GM12878 (cell line): ENCODE results near the gene SLC35G1. TPM values are rescaled to one million over a fixed set of nuclear protein-coding genes. Genes with fewer than 3 reads are reported as not detected.

Source experiments
- ATAC-seq: fragments of 200-7000 bp; cut with Tn5 transposase; 3 replicates; pipeline ENCODE4 v1.9.1; 2020; ENCODE audit warnings: mild to moderate bottlenecking, moderate library complexity
- BruUV-seq: library from RNA; stranded (reverse); fragments of 400-500 nt; replicated peaks from 2 replicates; lab custom pipeline; 2021; lab: Mats Ljungman, UMichigan
- CTCF ChIA-PET: fragments of 300-600 bp; sonication (Branson Sonifier 250); formaldehyde crosslinking; extraction: SDS; loops from one replicate; lab custom pipeline; 2021; ENCODE audit warnings: inconsistent platforms; lab: Yijun Ruan, JAX
- POLR2A ChIA-PET: fragments of 350-600 bp; formaldehyde crosslinking; extraction: SDS; loops from one replicate; lab custom pipeline; 2021; ENCODE audit warnings: inconsistent platforms; lab: Charles Lee
- RAD21 ChIA-PET: fragments of 300-600 bp; sonication (Branson Sonifier 250); formaldehyde crosslinking; loops from one replicate; lab custom pipeline; 2023; ENCODE audit warnings: antibody characterized with exemption; ENCODE audit not compliant: unreplicated experiment; lab: Charles Lee
- SMC1A ChIA-PET: fragments of 300-600 bp; sonication (Branson Sonifier 250); formaldehyde crosslinking; loops from one replicate; lab custom pipeline; 2023; ENCODE audit not compliant: unreplicated experiment, uncharacterized antibody; lab: Charles Lee
- DNase-seq: peaks from one replicate; pipeline ENCODE4 v3.0.0-alpha.2; 2011; ENCODE audit warnings: low read depth, low spot score
- FAIRE-seq: peaks from 3 replicates; lab custom pipeline; 2011; peaks lifted over from hg19 to GRCh38; lab: Jason Lieb, UNC
- H2AFZ ChIP-seq: 2 replicates; pipeline ENCODE4 v1.6.0; 2011; ENCODE audit warnings: low read depth, low read length, control low read depth; ENCODE audit not compliant: control insufficient read depth
- H3K27ac ChIP-seq: 2 replicates; pipeline ENCODE4 v1.5.1; 2011; ENCODE audit warnings: control low read depth; ENCODE audit not compliant: control insufficient read depth, insufficient read depth
- H3K27me3 ChIP-seq, 2 experiments: replicated peaks in 1 of 2; 2 replicates each; pipeline versions ENCODE4 v1.6.0 to v1.6.1; 2011; ENCODE audit warnings: low read length in 1 of 2; ENCODE audit not compliant: control insufficient read depth in 2 of 2, insufficient read depth in 2 of 2
- H3K36me3 ChIP-seq, 2 experiments: 2 replicates each; pipeline ENCODE4 v1.5.1; 2011; ENCODE audit warnings: low read length in 1 of 2; ENCODE audit not compliant: control insufficient read depth in 2 of 2, insufficient read depth in 2 of 2
- H3K4me1 ChIP-seq: 2 replicates; pipeline ENCODE4 v1.6.1; 2011; ENCODE audit warnings: mild to moderate bottlenecking, low read length, moderate library complexity, mixed read lengths; ENCODE audit not compliant: control insufficient read depth, insufficient read depth
- H3K4me2 ChIP-seq: 2 replicates; pipeline ENCODE4 v1.6.0; 2011; ENCODE audit warnings: control low read depth; ENCODE audit not compliant: control insufficient read depth, insufficient read depth
- H3K4me3 ChIP-seq: fragments of 200-600 bp; sonication (generic); 2 replicates; pipeline ENCODE4 v1.5.1; 2016
- H3K79me2 ChIP-seq: 2 replicates; pipeline ENCODE4 v1.6.0; 2011; ENCODE audit warnings: low read length; ENCODE audit not compliant: control insufficient read depth, insufficient read depth
- H3K9ac ChIP-seq: 2 replicates; pipeline ENCODE4 v1.8.0; 2011; ENCODE audit warnings: low read length, control low read depth, mixed read lengths; ENCODE audit not compliant: control insufficient read depth, insufficient read depth
- H3K9me3 ChIP-seq: replicated peaks from 3 replicates; pipeline ENCODE4 v1.5.1; 2011; ENCODE audit warnings: mild to moderate bottlenecking, low read length; ENCODE audit not compliant: control insufficient read depth, insufficient read depth
- H4K20me1 ChIP-seq: 2 replicates; pipeline ENCODE4 v1.6.0; 2011; ENCODE audit not compliant: control insufficient read depth, insufficient read depth
- CEBPB ChIP-seq, 2 experiments: fragments of 150-350 bp in 1 of 2; IDR thresholded peaks; 2 replicates each; pipeline ENCODE4 v1.6.1; 2012 to 2014; ENCODE audit warnings: low read depth in 2 of 2, low read length in 2 of 2, borderline replicate concordance in 1 of 2, inconsistent platforms in 1 of 2
- RELA ChIP-seq: fragments of 450-650 bp; IDR thresholded peaks from 2 replicates; pipeline ENCODE4 v1.8.0; 2014; ENCODE audit warnings: borderline replicate concordance; ENCODE audit not compliant: partially characterized antibody
- TBL1XR1 ChIP-seq: IDR thresholded peaks from 2 replicates; pipeline ENCODE4 v1.6.1; 2012; ENCODE audit warnings: low read depth, low read length, improper control_type of control experiment
- WGBS: methylation state at CpG from one replicate; pipeline ENCODE4 v1.1.6; 2016; ENCODE audit warnings: low lambda C conversion rate; ENCODE audit not compliant: insufficient replicate concordance, insufficient coverage; ENCODE audit errors: missing lambda C conversion rate; 5-methylcytosine and 5-hydroxymethylcytosine counted together
- in situ Hi-C: fragments of 300-500 bp; cut with MboI; formaldehyde crosslinking; loops from 9 replicates; pipeline ENCODE4 v1.14.3; 2018; ENCODE audit warnings: mixed read lengths
- intact Hi-C: fragments of 100-400 bp; cut with micrococcal nuclease; formaldehyde crosslinking; loops from one replicate; pipeline ENCODE4 v1.14.2; 2022; ENCODE audit not compliant: unreplicated experiment
- polyA plus RNA-seq, 11 experiments: library from polyadenylated mRNA; depleted of rRNA in 4 of 11; unstranded in 6 of 11; stranded (reverse) in 5 of 11; fragments of >200 nt; fragmentation: Nextera tagmentation in 4 of 11; fragmentation: Illumina TruSeq in 1 of 11; extraction: Ambion mirVana in 4 of 11; extraction: Trizol in 1 of 11; gene quantifications; 1 replicate in 1 of 11; 2 replicates in 10 of 11; pipeline versions ENCODE4 v1.2.1 to v1.2.3, GENCODE V29; 2011 to 2016; ENCODE audit warnings: inconsistent platforms in 2 of 11, missing spikeins in 2 of 11, low read depth in 1 of 11
- total RNA-seq, 4 experiments: library from RNA; depleted of rRNA in 3 of 4; stranded (reverse); fragments of >200 nt in 3 of 4; fragmentation: Illumina TruSeq in 1 of 4; extraction: Trizol in 1 of 4; gene quantifications; 2 replicates each; pipeline versions ENCODE4 v1.2.1 to v1.2.3, GENCODE V29; 2013 to 2021

The SLC35G1 gene
- total and polyA plus RNA-seq, 10 of the 15 experiments (the other 5 are each of a cell fraction or from before 2014, with no cell fraction given): 1.7 to 8.8 (median 6.7) TPM

DNA sequence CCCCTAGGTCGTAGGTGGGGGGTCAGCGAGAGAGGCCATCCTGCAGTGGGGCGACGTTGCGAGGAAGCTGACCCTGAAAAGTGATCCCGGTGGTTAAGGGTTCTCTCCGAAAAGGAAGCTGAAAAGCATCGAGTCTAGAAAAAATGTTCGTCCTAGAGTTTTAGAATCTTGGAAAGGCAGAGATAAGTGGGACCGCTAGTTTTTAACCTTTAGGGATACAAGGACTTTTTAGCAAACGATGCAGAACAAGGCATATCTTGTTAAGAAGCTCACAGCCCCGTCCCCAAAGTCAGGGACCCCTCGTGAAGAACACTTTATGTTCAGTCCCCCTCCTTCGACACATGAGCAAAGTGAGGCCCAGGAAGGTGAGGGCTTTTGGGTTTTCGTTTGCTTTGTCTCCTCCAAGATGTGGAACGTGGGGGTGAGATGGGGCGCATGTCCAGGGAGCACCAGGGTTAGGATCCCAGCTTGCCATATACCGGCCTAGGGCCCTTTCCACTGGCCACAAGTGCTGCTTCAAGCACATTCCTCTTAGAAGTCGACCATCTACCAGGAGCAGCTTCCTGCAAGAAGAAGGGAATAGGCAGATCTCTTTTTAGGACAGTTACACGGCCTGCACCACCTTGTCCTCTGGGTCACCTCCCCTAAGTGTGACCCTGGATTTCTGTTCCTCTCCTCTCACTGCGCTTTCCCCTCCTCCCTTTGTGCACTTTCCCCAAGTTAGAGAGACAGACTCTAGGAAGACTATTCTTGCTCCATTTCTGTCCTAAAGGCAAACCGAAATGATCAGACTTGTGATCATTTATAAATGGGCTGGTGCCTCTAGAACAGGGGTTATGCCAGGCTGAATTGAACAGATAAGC, 969 bp downstream of the SLC35G1 start:
- Histone ChIP-seq H3K27me3 (no peaks in the 10 kb centered on the region; a peak in 1 of 4 replicates), H3K36me3 (no peaks in the 10 kb centered on the region), H3K4me1 (peaks cover 8% of the 10 kb centered on the region), H3K9me3 (no peaks in the 10 kb centered on the region), H4K20me1 (no peaks in the 10 kb centered on the region), H3K79me2 (peaks cover 9% of the 10 kb centered on the region), H3K4me3 (peak overlapping the region; percentile 94), H3K4me2 (peak overlapping the region; percentile 99), H2AFZ (peak overlapping the region; percentile 99), H3K9ac (peak overlapping the region; percentile 87), H3K27ac (peak overlapping the region; percentile 64)
- in situ Hi-C loops (no loop called here), intact Hi-C loops (no loop called here)
- 50% methylated on average over 22 of the region's 22 CpGs for WGBS
- CTCF ChIA-PET: interaction anchor here (0.6 to 1.7 kb wide), 7 partner anchors 10 to 192 kb away, joined by 3 to 5 read pairs (median 3); partner anchors contain the start of gene FRA10AC1
- no peak for TF ChIP-seq TBL1XR1
- no peak for TF ChIP-seq CEBPB (IDR thresholded peaks at IDR 0.05; ENCODE audit: borderline replicate concordance in 1 of 2, low read depth in 2 of 2, low read length in 2 of 2)
- no peak for TF ChIP-seq RELA
- peak; percentile 27 for ATAC-seq
- RAD21 ChIA-PET: interaction anchor here (0.6 to 1.6 kb wide), 2 partner anchors 26 to 79 kb away, joined by 3 read pairs; no protein-coding TSS in a partner anchor
- no peak for FAIRE-seq
- POLR2A ChIA-PET: interaction anchor here (0.6 to 1.2 kb wide), 2 partner anchors 9 to 150 kb away, joined by 3 read pairs; no protein-coding TSS in a partner anchor
- BruUV-seq: TSS peak; percentile 64
- SMC1A ChIA-PET: interaction anchor here (0.8 to 1.8 kb wide), 7 partner anchors 10 to 444 kb away, joined by 3 to 6 read pairs (median 4); partner anchors contain the start of gene FRA10AC1
- no peak for DNase-seq
